Measurements from ENCODE around the gene ARL17B. TPM values are rescaled to one million over a fixed set of nuclear protein-coding genes. Genes with fewer than 3 reads are reported as not detected.
"Not testable (repeated sequence)": the region's sequence is repeated elsewhere in the genome, so short reads cannot be mapped to it uniquely, and the experiment has no call there.

ARL17B gene
- 12.8 and 12.9 TPM in 2 replicates for total RNA-seq
- long read RNA-seq, partial matches to known transcripts = 0 of 7 reads
- long read RNA-seq, other reads (novel, unspliced or antisense) = 5 of 7 reads

DNA sequence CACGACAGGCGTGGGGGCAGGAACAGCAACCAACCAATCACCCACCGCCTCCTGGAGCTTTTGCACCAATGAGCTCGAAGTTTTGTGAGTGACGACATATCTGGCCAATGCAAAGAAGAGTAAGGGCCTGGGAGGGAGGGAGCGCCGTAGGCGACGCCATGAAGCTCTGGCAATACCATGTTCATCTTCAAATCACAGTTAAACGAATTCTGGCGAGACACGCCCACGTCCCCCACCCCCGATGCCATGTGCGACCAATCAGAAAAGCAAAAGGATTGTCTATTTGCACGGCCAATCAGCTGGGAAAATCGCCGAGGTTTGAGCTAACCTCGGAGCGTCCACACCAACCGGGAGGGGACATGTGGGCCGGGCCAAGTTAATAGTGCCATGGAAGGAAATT, at the start of gene ARL17B:
TSS of gene ARL17B (minus strand) at position 12 of the 400 bp plus-strand sequence. CDS start 3,369 bp downstream, outside the sequence.
- H3K4me1 Mint-ChIP-seq; H3K9me3 Mint-ChIP-seq; H3K4me3 Mint-ChIP-seq; H3K36me3 Mint-ChIP-seq (ENCODE audit: low read depth); H3K27ac Mint-ChIP-seq (ENCODE audit: unreplicated experiment); H3K27me3 Mint-ChIP-seq (ENCODE audit: low read depth): not testable (repeated sequence)
- DNase-seq (ENCODE audit: low read depth, low spot score) = peak; percentile 76

DNA sequence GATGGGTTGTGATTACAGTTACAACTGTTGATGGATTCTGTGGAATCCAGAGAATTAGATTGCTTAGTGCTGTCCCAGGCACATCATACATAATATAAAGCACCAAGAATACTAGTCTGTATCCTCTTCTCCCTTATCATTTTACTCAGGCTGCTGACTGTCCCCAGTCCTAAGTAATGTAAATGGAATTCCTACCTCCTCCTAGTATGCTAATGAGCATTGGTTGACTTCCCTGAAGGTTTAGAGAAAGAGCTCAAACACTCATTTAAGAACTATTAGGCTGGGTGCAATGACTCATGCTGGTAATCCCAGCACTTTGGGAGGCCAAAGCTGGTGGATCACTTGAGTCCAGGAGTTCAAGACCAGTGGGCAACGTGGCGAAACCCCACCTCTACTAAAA, 48.3 kb upstream of the ARL17B start:
- not testable (repeated sequence) for DNase-seq (ENCODE audit: low read depth, low spot score); H3K9me3 Mint-ChIP-seq; H3K36me3 Mint-ChIP-seq (ENCODE audit: low read depth); H3K27ac Mint-ChIP-seq (ENCODE audit: unreplicated experiment); H3K4me3 Mint-ChIP-seq; H3K27me3 Mint-ChIP-seq (ENCODE audit: low read depth); H3K4me1 Mint-ChIP-seq

DNA sequence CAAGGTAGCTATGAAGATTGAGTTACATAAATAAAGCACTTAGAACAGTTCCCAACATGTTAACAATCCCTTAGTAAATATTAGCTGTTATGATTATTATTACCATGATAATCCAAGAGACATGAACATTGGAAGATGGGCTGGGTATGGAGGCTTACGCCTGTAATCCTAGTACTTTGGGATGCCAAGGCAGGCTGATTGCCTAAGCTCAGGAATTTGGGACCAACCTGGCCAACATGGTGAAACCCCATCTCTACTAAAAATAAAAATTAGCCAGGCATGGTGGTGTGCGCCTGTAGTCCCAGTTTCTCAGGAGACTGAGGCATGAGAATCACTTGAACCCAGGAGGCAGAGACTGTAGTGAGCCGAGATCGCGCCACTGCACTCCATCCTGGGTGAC, 45.6 kb upstream of the ARL17B start:
- DNase-seq (ENCODE audit: low read depth, low spot score); H3K36me3 Mint-ChIP-seq (ENCODE audit: low read depth); H3K27ac Mint-ChIP-seq (ENCODE audit: unreplicated experiment); H3K4me1 Mint-ChIP-seq; H3K27me3 Mint-ChIP-seq (ENCODE audit: low read depth); H3K4me3 Mint-ChIP-seq; H3K9me3 Mint-ChIP-seq: not testable (repeated sequence)

DNA sequence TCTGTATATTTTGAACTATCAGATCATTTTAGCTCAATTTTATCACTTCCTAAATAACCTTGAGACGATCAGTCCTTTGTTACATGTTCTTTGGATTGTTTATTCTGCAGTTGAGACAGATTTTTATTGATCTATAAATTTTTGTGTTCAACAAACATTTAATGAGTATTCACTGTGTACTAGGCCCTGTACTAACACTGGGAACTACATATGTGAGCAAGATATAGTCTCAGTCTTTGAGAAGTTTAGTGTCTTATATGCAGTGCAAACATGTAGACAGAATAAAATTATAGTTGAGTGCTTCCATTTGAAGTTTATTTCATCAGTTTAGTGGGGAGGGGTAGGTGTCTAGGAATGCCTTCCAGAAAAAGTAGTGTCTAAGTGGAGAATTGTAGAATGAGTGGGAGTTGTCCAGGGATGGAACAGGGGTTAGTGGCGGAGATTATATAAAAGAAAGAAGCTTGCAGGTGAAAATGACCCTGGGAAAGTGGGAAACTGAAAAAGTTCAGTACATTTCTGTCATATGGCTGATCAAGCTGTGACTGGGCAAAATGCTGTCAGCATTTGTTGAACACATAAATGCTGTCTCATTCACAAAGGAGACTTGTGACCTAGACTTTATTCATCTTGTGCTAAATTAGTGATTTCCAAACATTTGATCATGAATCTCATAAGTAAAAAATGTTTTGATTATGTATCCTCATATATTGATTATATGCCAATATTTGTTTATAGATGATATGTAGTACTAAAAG, 39.6 kb upstream of the ARL17B start:
- not testable (repeated sequence) for H3K4me1 Mint-ChIP-seq; H3K9me3 Mint-ChIP-seq; H3K27me3 Mint-ChIP-seq (ENCODE audit: low read depth); H3K27ac Mint-ChIP-seq (ENCODE audit: unreplicated experiment); H3K4me3 Mint-ChIP-seq; DNase-seq (ENCODE audit: low read depth, low spot score); H3K36me3 Mint-ChIP-seq (ENCODE audit: low read depth)

DNA sequence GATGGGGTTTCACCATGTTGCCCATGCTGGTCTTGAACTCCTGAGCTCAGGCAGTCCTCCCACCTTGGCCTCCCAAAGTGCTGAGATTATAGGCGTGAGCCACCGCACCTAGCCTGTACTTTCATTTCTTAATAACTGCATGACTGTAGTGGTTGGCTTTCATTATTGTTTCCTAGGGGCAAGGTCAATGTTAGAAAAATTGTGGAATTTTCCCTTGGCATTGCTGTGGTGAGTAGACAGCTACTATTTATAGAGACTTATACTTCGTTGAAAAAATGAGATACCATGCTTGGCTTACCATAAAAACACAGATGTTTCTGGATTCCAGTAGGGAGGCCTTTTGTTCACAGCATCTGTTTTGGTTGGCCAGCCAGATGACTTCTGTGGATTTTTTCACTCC, 39.0 kb upstream of the ARL17B start:
- H3K27me3 Mint-ChIP-seq (ENCODE audit: low read depth); DNase-seq (ENCODE audit: low read depth, low spot score); H3K36me3 Mint-ChIP-seq (ENCODE audit: low read depth); H3K4me1 Mint-ChIP-seq; H3K4me3 Mint-ChIP-seq; H3K9me3 Mint-ChIP-seq; H3K27ac Mint-ChIP-seq (ENCODE audit: unreplicated experiment): not testable (repeated sequence)

DNA sequence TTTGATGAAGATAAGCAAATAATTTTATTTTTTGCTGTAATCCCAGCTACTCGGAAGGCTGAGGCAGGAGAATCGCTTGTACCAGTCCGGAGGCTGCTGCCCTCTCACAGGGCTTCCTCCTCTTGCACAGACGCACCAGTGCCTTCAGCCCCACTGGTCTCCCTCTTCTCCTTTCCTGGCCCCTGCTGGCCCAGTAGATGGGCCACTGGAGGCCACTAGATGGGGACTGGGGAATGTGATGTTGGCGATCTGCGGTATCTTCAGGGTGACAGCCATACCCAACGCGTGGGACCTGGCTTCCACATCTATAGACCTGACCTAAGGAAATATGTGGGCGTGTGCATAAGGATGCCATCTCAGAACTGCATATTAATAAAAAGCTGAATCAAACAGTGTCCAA, 38.4 kb upstream of the ARL17B start:
- not testable (repeated sequence) for H3K9me3 Mint-ChIP-seq; DNase-seq (ENCODE audit: low read depth, low spot score); H3K27ac Mint-ChIP-seq (ENCODE audit: unreplicated experiment); H3K36me3 Mint-ChIP-seq (ENCODE audit: low read depth); H3K4me3 Mint-ChIP-seq; H3K4me1 Mint-ChIP-seq; H3K27me3 Mint-ChIP-seq (ENCODE audit: low read depth)

DNA sequence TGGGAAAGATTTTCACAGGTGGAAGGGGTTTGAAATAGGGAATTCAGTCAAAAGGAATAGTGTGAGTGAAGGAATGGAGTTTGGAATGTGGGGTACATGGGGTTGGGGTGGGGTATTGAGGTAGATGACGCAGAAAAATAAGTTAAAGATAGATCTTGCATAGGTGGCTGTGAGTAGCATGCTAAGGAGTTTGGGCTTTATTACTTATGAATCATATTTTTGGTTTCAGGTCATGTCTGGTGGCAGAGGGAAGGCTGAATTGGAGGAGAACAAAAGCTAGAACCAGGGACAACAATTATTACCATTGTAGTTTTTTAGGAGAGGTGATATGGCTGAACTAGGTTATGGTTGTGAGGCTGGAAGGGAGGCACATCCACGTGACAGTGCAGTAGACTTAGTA, 34.7 kb upstream of the ARL17B start:
- H3K9me3 Mint-ChIP-seq; H3K36me3 Mint-ChIP-seq (ENCODE audit: low read depth); H3K27me3 Mint-ChIP-seq (ENCODE audit: low read depth); DNase-seq (ENCODE audit: low read depth, low spot score); H3K4me3 Mint-ChIP-seq; H3K4me1 Mint-ChIP-seq; H3K27ac Mint-ChIP-seq (ENCODE audit: unreplicated experiment): not testable (repeated sequence)

DNA sequence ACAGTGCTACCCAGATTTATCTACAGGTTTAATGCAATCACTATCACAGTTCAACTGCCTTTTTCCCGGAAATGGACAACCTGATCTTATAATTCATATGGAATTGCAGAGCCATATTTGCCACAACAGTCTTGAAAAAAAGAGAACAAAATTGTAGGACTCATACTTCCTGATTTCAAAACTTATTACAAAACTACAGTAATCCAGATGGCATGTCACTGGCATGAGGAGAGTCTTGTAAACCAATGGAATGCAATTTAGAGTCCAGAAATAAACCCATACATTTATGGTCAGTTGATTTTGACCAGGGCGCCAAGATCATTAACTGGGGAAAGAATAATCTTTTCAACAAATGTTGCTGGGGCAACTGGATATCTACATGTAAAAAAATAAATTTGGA, 32.1 kb upstream of the ARL17B start:
- not testable (repeated sequence) for H3K36me3 Mint-ChIP-seq (ENCODE audit: low read depth); DNase-seq (ENCODE audit: low read depth, low spot score); H3K4me1 Mint-ChIP-seq

DNA sequence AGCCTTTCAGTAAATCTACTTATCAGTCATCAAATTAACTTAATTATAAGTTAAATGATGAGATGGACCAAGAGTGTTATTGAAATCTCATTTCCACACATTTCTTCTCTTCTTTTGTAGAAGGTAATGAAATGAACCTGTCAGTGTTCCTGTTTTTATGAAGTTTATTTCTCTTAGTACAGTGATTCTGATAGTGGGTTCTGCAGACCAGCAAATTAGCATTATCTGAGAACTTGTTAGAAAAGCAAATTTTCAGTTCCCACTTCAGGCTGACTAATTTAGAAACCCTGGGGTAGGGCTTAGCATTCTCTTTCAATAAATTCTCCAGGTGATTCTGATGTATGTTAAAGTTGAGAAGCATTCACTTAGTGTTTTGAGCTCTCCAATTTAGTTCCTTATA, 23.9 kb upstream of the ARL17B start:
- not testable (repeated sequence) for H3K27ac Mint-ChIP-seq (ENCODE audit: unreplicated experiment); H3K36me3 Mint-ChIP-seq (ENCODE audit: low read depth); DNase-seq (ENCODE audit: low read depth, low spot score); H3K4me3 Mint-ChIP-seq; H3K4me1 Mint-ChIP-seq; H3K9me3 Mint-ChIP-seq; H3K27me3 Mint-ChIP-seq (ENCODE audit: low read depth)

More for the DNA sequence above, 32.1 kb upstream of the ARL17B start:
- H3K4me3 Mint-ChIP-seq; H3K9me3 Mint-ChIP-seq; H3K27me3 Mint-ChIP-seq (ENCODE audit: low read depth); H3K27ac Mint-ChIP-seq (ENCODE audit: unreplicated experiment): not testable (repeated sequence)

DNA sequence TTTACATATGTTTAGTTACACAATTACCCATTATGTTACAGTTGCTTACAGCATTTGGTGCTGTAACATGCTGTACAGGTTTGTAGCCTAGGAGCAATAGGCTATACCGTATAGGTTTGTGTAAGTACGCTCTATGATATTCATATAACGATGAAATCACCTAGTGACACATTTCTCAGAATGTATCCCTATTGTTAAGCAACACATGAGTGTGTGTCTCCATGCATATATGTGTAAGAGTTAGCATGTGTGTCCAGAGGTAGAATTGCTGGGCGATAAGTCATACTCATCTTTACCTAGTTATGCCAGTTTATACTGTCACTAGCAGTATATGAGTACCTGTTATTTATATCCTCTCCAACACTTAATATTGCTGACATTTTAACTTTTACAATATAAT, 21.6 kb upstream of the ARL17B start:
- not testable (repeated sequence) for H3K4me3 Mint-ChIP-seq; DNase-seq (ENCODE audit: low read depth, low spot score); H3K4me1 Mint-ChIP-seq; H3K9me3 Mint-ChIP-seq; H3K27ac Mint-ChIP-seq (ENCODE audit: unreplicated experiment); H3K36me3 Mint-ChIP-seq (ENCODE audit: low read depth); H3K27me3 Mint-ChIP-seq (ENCODE audit: low read depth)

DNA sequence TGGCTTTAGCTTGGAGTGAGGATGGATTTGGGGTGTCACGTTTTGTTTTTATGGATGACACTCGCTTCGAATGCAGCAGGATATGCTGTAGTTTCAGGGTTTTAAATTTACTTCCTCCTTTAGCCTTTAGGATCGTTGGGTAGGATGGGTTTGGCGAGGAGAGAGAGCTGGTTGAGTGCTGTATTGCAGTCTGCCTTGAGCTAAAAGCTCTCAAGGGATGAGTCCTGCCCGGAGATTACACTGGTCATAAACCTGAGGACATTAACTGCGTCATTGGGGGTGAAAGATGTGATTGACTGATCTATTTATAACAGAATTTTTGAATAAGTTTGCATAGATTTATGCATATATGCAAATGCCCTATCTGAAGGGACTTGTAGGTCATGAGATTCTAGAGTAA, 11.9 kb upstream of the ARL17B start:
- H3K36me3 Mint-ChIP-seq (ENCODE audit: low read depth); H3K27me3 Mint-ChIP-seq (ENCODE audit: low read depth); H3K4me1 Mint-ChIP-seq; H3K9me3 Mint-ChIP-seq; H3K27ac Mint-ChIP-seq (ENCODE audit: unreplicated experiment); DNase-seq (ENCODE audit: low read depth, low spot score); H3K4me3 Mint-ChIP-seq: not testable (repeated sequence)

DNA sequence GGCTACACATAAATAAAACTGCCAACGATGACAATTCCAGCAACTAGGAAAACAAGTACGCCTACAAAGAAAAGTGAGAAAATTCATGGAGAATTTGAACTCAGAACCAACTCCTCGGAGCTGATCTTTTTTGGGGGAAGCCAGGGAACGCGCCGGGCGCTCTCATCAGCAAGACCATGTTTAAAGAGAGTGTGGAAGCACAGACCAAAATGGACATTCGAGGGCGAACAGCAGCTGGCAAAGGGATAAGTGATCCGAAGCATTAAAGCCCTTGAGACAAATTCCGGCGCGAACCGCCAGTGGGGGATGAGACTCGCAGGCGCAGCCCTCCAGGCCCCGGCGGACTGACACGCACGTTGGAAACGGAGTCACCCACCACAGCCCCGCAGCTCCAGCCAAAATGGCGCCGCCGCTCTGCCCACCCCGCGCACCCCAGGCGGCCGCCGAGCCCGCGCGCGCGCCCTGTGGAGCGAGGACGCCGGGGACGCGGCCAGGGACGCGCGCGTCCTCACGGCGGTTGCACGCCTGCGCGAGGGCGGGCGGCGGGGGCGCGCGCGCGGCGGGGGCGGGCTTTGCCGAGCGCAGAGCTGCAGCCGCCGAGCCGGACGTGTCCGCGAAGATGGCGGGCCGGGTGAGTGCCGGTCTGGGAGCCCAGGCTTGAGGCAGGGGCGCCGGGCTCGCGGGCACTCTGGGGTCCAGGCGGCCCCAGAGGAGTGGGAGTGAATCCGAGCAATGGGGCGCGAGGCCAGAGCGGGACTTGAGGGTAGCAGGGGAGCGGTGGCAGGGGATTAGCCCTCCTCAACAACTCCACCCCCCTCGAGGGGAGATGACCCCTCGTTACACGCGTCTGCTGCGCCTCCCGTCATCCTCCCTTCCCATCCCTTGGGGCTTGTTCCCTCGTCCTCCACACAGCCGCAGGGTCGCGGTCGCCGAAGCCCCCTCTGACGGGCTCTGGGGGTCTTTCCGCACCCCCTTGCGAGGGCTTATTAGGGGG, 11.0 kb upstream of the ARL17B start:
- H3K27me3 Mint-ChIP-seq (ENCODE audit: low read depth); H3K36me3 Mint-ChIP-seq (ENCODE audit: low read depth); H3K9me3 Mint-ChIP-seq; H3K27ac Mint-ChIP-seq (ENCODE audit: unreplicated experiment); DNase-seq (ENCODE audit: low read depth, low spot score); H3K4me1 Mint-ChIP-seq; H3K4me3 Mint-ChIP-seq: not testable (repeated sequence)

DNA sequence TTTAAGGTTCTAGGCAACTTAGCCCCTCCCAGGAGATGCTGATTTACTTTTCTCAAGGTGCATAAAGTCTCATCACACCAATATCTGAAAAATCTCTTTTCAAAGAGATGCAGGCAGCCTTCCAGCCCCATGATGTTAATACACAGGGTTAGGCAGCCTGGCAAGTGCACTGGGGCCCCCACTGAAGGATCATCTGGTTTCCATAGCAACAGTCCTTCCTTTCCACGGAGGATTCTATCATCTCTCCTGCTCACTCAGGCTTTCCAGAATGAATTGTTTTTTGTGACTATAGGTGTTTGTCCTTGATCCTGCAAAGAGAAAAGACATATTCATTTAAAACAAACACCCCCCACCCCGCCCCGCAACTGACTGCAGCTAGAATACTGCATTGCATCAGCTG, 6.0 kb upstream of the ARL17B start:
- not testable (repeated sequence) for H3K4me3 Mint-ChIP-seq; H3K36me3 Mint-ChIP-seq (ENCODE audit: low read depth); DNase-seq (ENCODE audit: low read depth, low spot score); H3K4me1 Mint-ChIP-seq; H3K9me3 Mint-ChIP-seq; H3K27me3 Mint-ChIP-seq (ENCODE audit: low read depth); H3K27ac Mint-ChIP-seq (ENCODE audit: unreplicated experiment)
